HCT116 (cell line): ENCODE data around the gene LIPM. TPM values are rescaled to one million over a fixed set of nuclear protein-coding genes. Genes with fewer than 3 reads are reported as not detected.

Experiments
- ATAC-seq: fragments of 200-7000 bp; cut with Tn5 transposase; 2 replicates; pipeline ENCODE4 v1.9.1; 2020; ENCODE audit warnings: mild to moderate bottlenecking, moderate library complexity
- BruUV-seq: library from RNA; stranded (reverse); fragments of 400-500 nt; replicated peaks from 2 replicates; lab custom pipeline; 2021; lab: Mats Ljungman, UMichigan
- CTCF ChIA-PET: fragments of 300-600 bp; sonication (Branson Sonifier 250); formaldehyde crosslinking; loops from one replicate; lab custom pipeline; 2021; ENCODE audit warnings: antibody characterized with exemption; lab: Charles Lee
- POLR2A ChIA-PET: fragments of 300-600, 350-600 bp; sonication (Branson Sonifier 250); formaldehyde crosslinking; loops from one replicate; lab custom pipeline; 2021; ENCODE audit warnings: antibody characterized with exemption; lab: Charles Lee
- RAD21 ChIA-PET, 2 experiments: fragments of 300-600 bp; sonication (Branson Sonifier 250); formaldehyde crosslinking; loops; one replicate each; lab custom pipeline; 2023; ENCODE audit warnings: low total read pairs in 2 of 2; ENCODE audit not compliant: uncharacterized antibody in 2 of 2, unreplicated experiment in 2 of 2, low non-redundant PET in 1 of 2; lab: Charles Lee
- DNase-seq: peaks from one replicate; pipeline ENCODE4 v3.0.0-alpha.2; 2010; ENCODE audit warnings: low read depth, low spot score
- H2AFZ ChIP-seq: fragments of 200-600 bp; shearing (Covaris generic), sonication (generic); 2 replicates; pipeline ENCODE4 v1.6.1; 2017; ENCODE audit warnings: low read depth, mixed run types, mixed read lengths, antibody characterized with exemption, low read length; ENCODE audit not compliant: poor library complexity, severe bottlenecking
- H3K27ac ChIP-seq: 2 replicates; pipeline ENCODE4 v1.5.1; 2012; ENCODE audit warnings: low read depth, low read length
- H3K27me3 ChIP-seq: fragments of 200-600 bp; sonication (generic); 2 replicates; pipeline ENCODE4 v1.6.1; 2016; ENCODE audit warnings: mixed run types, low read length, mixed read lengths; ENCODE audit not compliant: insufficient read depth
- H3K36me3 ChIP-seq, 2 experiments: fragments of 200-500 bp in 1 of 2; fragments of 200-600 bp in 1 of 2; sonication (Bioruptor generic) in 1 of 2; sonication (generic) in 1 of 2; 2 replicates each; pipeline versions ENCODE4 v1.5.1 to v1.6.1; 2014 to 2016; ENCODE audit warnings: low read length in 2 of 2, inconsistent platforms in 1 of 2, mixed read lengths in 1 of 2, mixed run types in 1 of 2; ENCODE audit not compliant: insufficient read depth in 2 of 2, control insufficient read depth in 1 of 2
- H3K4me1 ChIP-seq, 2 experiments: fragments of 200-600 bp in 1 of 2; sonication (generic) in 1 of 2; 2 replicates each; pipeline versions ENCODE4 v1.5.1 to v1.6.1; 2012 to 2017; ENCODE audit warnings: low read length in 2 of 2, inconsistent platforms in 1 of 2, mild to moderate bottlenecking in 1 of 2, mixed read lengths in 1 of 2, mixed run types in 1 of 2, moderate library complexity in 1 of 2; ENCODE audit not compliant: insufficient read depth in 2 of 2, control insufficient read depth in 1 of 2
- H3K4me2 ChIP-seq: fragments of 200-600 bp; sonication (generic); 2 replicates; pipeline ENCODE4 v1.6.1; 2017; ENCODE audit warnings: mixed run types, low read length, mixed read lengths
- H3K4me3 ChIP-seq, 2 experiments: fragments of 200-600 bp in 1 of 2; sonication (generic) in 1 of 2; replicated peaks in 1 of 2; 2 replicates each; pipeline ENCODE4 v1.5.1; 2011 to 2016; ENCODE audit warnings: low read length in 2 of 2, control low read depth in 1 of 2, low read depth in 1 of 2, mild to moderate bottlenecking in 1 of 2, mixed read lengths in 1 of 2, mixed run types in 1 of 2
- H3K79me2 ChIP-seq: fragments of 200-600 bp; sonication (generic); 2 replicates; pipeline ENCODE4 v1.6.1; 2017; ENCODE audit warnings: mild to moderate bottlenecking, mixed run types, low read length, moderate library complexity, mixed read lengths; ENCODE audit not compliant: insufficient read depth
- H3K9ac ChIP-seq: fragments of 200-600 bp; sonication (generic); 2 replicates; pipeline ENCODE4 v1.6.1; 2016; ENCODE audit warnings: low read length, mixed read lengths
- H3K9me2 ChIP-seq: fragments of 200-600 bp; sonication (generic), shearing (Covaris generic); 2 replicates; pipeline ENCODE4 v1.6.1; 2017; ENCODE audit warnings: mixed run types, mild to moderate bottlenecking, moderate library complexity; ENCODE audit not compliant: insufficient read depth
- H3K9me3 ChIP-seq, 2 experiments: fragments of 200-500 bp in 1 of 2; fragments of 200-600 bp in 1 of 2; sonication (Bioruptor generic) in 1 of 2; sonication (generic) in 1 of 2; 2 replicates each; pipeline ENCODE4 v1.6.1; 2014 to 2017; ENCODE audit warnings: low read length in 2 of 2, mixed read lengths in 2 of 2, inconsistent platforms in 1 of 2, low read depth in 1 of 2, mild to moderate bottlenecking in 1 of 2, mixed run types in 1 of 2, moderate library complexity in 1 of 2; ENCODE audit not compliant: control insufficient read depth in 1 of 2, insufficient read depth in 1 of 2
- H4K20me1 ChIP-seq: fragments of 200-600 bp; sonication (generic), shearing (Covaris generic); 2 replicates; pipeline ENCODE4 v1.6.1; 2017; ENCODE audit warnings: mixed run types, mild to moderate bottlenecking, moderate library complexity; ENCODE audit not compliant: insufficient read depth
- CBX3 ChIP-seq: IDR thresholded peaks from 2 replicates; pipeline ENCODE4 v1.6.1; 2012; ENCODE audit warnings: low read depth
- CEBPB ChIP-seq: IDR thresholded peaks from 2 replicates; pipeline ENCODE4 v1.6.1; 2012; ENCODE audit warnings: low read depth
- ELF1 ChIP-seq: IDR thresholded peaks from 2 replicates; pipeline ENCODE4 v1.6.1; 2012; ENCODE audit warnings: low read depth, borderline replicate concordance
- EZH2 ChIP-seq: fragments of 200-600 bp; sonication (generic); IDR thresholded peaks from 2 replicates; pipeline ENCODE4 v1.6.1; 2017; ENCODE audit warnings: antibody characterized with exemption, mixed run types
- EZH2phosphoT487 ChIP-seq: fragments of 200-600 bp; IDR thresholded peaks from 2 replicates; pipeline ENCODE4 v1.6.1; 2018; ENCODE audit warnings: antibody characterized with exemption, borderline replicate concordance
- FOSL1 ChIP-seq: IDR thresholded peaks from 2 replicates; pipeline ENCODE4 v1.6.1; 2012; ENCODE audit warnings: low read depth
- POLR2A ChIP-seq: IDR thresholded peaks from 2 replicates; pipeline ENCODE4 v1.7.0; 2011; ENCODE audit warnings: borderline replicate concordance; ENCODE audit not compliant: insufficient read depth, insufficient read length; ENCODE audit errors: extremely low read depth
- RAD21 ChIP-seq: IDR thresholded peaks from 2 replicates; pipeline ENCODE4 v1.6.1; 2012; ENCODE audit warnings: low read depth, mild to moderate bottlenecking
- SP1 ChIP-seq: IDR thresholded peaks from 2 replicates; pipeline ENCODE4 v1.6.1; 2012; ENCODE audit warnings: low read depth
- ZNF274 ChIP-seq: fragments of 200-500 bp; sonication (Bioruptor generic); IDR thresholded peaks from 2 replicates; pipeline ENCODE4 v1.6.1; 2014; ENCODE audit warnings: mild to moderate bottlenecking, low read depth, low read length, inconsistent platforms
- intact Hi-C: fragments of 100-400 bp; cut with micrococcal nuclease; formaldehyde crosslinking; loops from 2 replicates; pipeline ENCODE4 v1.10.0; 2022
- total RNA-seq: library from RNA; stranded (reverse); gene quantifications from one replicate; pipeline ENCODE4 v1.2.1, GENCODE V29; 2021; ENCODE audit not compliant: unreplicated experiment
- TF ChIP-seq, protein P1 (sequence below): IDR thresholded peaks from 2 replicates; pipeline ENCODE4 v1.6.1; 2011; ENCODE audit warnings: mild to moderate bottlenecking, low read length, moderate library complexity; ENCODE audit not compliant: insufficient replicate concordance; ENCODE audit errors: extremely low read depth
- TF ChIP-seq, protein P2 (sequence below): IDR thresholded peaks from 2 replicates; pipeline ENCODE4 v1.6.1; 2012

Gene LIPM
- total RNA-seq, 1 experiment from 2014 or later, result not detected

DNA sequence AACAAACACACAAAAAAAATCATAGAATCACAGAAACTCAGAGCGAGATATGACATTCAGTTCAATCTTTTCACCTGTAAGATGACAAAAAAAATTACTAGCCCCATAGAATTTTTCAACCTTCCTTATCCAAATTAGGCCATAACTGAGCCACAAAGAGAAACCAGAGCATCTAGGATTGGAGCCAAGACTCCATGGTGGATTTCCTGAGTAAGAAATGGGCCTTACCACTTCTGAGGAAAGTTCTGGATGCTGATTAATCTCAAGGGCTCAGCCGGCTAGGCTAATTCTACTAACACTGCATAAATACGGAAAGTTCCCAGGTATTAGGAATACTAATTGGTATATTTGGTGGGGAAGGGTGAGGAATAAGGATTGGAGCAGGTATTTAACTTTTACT is 16.8 kb downstream of the LIPM start:
- no TSS peak for BruUV-seq
- Histone ChIP-seq H2AFZ (no peak overlapping the region), H3K4me3 (no peak overlapping the region), H3K9me2 (no peaks in the 10 kb centered on the region), H4K20me1 (no peaks in the 10 kb centered on the region), H3K36me3 (no peaks in the 10 kb centered on the region), H3K79me2 (no peaks in the 10 kb centered on the region), H3K9ac (no peak overlapping the region), H3K27me3 (no peaks in the 10 kb centered on the region), H3K4me2 (no peak overlapping the region), H3K27ac (no peak overlapping the region), H3K9me3 (no peaks in the 10 kb centered on the region), H3K4me1 (no peaks in the 10 kb centered on the region)
- intact Hi-C loops, result no loop called here
- no peak for ATAC-seq
- no peak for DNase-seq
- ChIA-PET POLR2A (no interaction called here), CTCF (no interaction called here), RAD21 (no interaction called here)
- TF ChIP-seq ZNF274 (no peak), SP1 (no peak), EZH2phosphoT487 (no peak), FOSL1 (no peak), CBX3 (no peak), CEBPB (no peak), ELF1 (no peak), RAD21 (no peak)

DNA sequence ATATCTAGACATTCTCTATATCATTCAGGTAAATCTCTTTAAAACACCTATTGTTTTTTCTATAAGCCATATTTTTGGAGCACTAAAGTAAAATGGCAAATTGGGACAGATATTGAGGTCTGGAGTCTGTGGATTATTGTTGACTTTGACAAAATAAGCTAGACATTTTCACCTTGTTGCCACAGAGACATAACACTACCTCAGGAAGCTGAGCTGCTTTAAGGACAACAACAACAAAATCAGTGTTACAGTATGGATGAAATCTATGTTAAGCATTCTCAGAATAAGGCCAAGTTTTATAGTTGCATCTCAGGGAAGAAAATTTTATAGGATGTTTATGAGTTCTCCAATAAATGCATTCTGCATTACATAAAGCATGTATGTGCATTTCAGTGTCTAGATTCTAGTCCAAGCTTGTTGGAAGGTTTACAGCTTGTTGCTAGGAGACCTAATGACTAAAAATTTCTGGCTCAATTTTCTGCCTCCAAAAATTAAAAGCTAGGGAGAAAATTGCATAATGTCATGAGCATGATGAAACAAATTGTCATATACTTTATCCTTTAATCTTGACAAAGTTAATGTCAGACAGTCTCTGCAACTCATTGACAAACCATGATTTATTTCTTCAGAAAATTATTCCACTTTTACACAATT is 18.3 kb downstream of the LIPM start:
- Histone ChIP-seq H2AFZ (no peak overlapping the region), H3K79me2 (no peaks in the 10 kb centered on the region), H3K4me3 (no peak overlapping the region), H3K36me3 (no peaks in the 10 kb centered on the region), H3K9ac (no peak overlapping the region), H4K20me1 (no peaks in the 10 kb centered on the region), H3K27me3 (no peaks in the 10 kb centered on the region), H3K9me2 (no peaks in the 10 kb centered on the region), H3K4me1 (no peaks in the 10 kb centered on the region), H3K4me2 (no peak overlapping the region), H3K27ac (no peak overlapping the region), H3K9me3 (no peaks in the 10 kb centered on the region)
- no peak for ATAC-seq
- DNase-seq, result no peak
- RAD21 ChIA-PET, result no interaction called here
- BruUV-seq, result no TSS peak
- TF ChIP-seq FOSL1, result no peak
- TF ChIP-seq, protein P1, sequence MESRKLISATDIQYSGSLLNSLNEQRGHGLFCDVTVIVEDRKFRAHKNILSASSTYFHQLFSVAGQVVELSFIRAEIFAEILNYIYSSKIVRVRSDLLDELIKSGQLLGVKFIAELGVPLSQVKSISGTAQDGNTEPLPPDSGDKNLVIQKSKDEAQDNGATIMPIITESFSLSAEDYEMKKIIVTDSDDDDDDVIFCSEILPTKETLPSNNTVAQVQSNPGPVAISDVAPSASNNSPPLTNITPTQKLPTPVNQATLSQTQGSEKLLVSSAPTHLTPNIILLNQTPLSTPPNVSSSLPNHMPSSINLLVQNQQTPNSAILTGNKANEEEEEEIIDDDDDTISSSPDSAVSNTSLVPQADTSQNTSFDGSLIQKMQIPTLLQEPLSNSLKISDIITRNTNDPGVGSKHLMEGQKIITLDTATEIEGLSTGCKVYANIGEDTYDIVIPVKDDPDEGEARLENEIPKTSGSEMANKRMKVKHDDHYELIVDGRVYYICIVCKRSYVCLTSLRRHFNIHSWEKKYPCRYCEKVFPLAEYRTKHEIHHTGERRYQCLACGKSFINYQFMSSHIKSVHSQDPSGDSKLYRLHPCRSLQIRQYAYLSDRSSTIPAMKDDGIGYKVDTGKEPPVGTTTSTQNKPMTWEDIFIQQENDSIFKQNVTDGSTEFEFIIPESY, result no peak
- TF ChIP-seq, protein P2, sequence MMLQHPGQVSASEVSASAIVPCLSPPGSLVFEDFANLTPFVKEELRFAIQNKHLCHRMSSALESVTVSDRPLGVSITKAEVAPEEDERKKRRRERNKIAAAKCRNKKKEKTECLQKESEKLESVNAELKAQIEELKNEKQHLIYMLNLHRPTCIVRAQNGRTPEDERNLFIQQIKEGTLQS, result no peak
- no peak for TF ChIP-seq EZH2
- TF ChIP-seq ZNF274, result no peak
- no peak for TF ChIP-seq POLR2A
- no peak for TF ChIP-seq ELF1
- TF ChIP-seq SP1, result no peak
- intact Hi-C loops, result no loop called here
- CTCF ChIA-PET, result interaction anchor here (0.6 to 1.8 kb wide), 5 partner anchors 10 to 256 kb away, joined by 3 to 7 read pairs (median 3); no protein-coding TSS in a partner anchor
- POLR2A ChIA-PET, result no interaction called here
